A673 (cell line): ENCODE data around the gene TTC21A.

Source experiments
- EZH2 ChIP-seq: fragments of 200-600 bp; sonication (generic); IDR thresholded peaks from 2 replicates; pipeline ENCODE4 v1.6.1; 2017; ENCODE audit warnings: borderline replicate concordance, low read depth, mild to moderate bottlenecking, mixed read lengths, antibody characterized with exemption, low read length; ENCODE audit not compliant: poor library complexity, severe bottlenecking
- TF ChIP-seq, protein P1 (sequence below): fragments of 300-800, 200-600 bp; sonication (generic); conservative IDR thresholded peaks from 2 replicates; pipeline ENCODE4 v1.5.1; 2017; ENCODE audit warnings: low read depth, mild to moderate bottlenecking, antibody characterized with exemption, low read length, moderate library complexity, mixed read lengths

DNA sequence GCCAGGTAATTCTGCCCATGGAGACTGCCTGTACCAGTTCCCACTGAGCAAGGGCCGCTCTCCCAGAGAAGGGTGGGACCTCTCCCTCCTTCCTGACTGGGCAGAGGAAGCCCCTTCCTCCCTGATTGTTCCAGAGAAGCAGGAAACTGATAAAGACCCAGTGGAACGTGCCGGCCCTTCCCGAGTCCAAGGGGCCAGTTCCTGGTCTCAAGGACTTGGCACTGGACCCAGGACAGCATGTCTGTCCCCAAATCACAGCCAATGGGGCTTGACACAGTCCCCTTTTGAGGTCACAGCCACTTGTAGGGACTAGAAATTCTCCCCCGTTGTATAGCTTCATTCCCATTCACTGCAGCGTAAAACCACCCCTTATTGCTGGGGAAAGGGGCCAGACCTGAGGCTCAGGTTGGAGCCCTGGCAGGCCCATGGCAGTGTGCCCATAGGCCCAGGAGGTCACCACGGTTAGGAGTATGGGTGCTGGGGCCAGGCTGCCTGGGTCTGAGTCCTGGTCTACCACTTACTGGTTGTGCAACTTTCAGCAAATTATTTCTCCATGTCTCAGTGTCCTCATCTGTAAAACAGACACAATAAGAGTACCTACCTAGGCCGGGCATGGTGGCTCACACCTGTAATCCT, 27.8 kb downstream of the TTC21A start:
- TF ChIP-seq, protein P1, sequence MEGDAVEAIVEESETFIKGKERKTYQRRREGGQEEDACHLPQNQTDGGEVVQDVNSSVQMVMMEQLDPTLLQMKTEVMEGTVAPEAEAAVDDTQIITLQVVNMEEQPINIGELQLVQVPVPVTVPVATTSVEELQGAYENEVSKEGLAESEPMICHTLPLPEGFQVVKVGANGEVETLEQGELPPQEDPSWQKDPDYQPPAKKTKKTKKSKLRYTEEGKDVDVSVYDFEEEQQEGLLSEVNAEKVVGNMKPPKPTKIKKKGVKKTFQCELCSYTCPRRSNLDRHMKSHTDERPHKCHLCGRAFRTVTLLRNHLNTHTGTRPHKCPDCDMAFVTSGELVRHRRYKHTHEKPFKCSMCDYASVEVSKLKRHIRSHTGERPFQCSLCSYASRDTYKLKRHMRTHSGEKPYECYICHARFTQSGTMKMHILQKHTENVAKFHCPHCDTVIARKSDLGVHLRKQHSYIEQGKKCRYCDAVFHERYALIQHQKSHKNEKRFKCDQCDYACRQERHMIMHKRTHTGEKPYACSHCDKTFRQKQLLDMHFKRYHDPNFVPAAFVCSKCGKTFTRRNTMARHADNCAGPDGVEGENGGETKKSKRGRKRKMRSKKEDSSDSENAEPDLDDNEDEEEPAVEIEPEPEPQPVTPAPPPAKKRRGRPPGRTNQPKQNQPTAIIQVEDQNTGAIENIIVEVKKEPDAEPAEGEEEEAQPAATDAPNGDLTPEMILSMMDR: no peak
- no peak for TF ChIP-seq EZH2
